ENCODE results near the gene GBF1. TPM values are rescaled to one million over a fixed set of nuclear protein-coding genes. Genes with fewer than 3 reads are reported as not detected.

The GBF1 gene
- total RNA-seq, 2 donors from 2014 or later = 44.2 to 47.6 TPM

DNA sequence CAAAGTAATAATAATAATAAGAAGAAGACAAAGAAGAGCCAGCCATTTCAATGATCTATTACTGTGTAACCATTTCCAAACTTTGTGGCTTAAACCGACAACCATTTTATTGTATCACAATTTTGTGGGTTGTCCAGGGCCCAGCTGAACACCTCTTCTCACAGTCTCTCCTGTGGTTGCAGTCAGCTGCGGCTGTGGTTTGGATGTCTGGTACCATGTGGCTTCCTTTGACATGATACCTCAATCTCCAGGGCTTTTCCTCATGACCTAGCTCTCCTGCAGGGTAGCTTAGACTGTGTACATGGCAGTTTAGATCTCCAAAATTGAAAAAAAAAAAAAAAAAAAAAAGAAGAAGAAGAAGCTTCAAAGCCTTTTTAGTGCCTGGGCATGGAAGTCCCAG, 77.6 kb downstream of the GBF1 start:
- Mint-ChIP-seq H3K36me3 (ENCODE audit: insufficient read depth in 2 of 2) (peaks cover 3% of the 10 kb centered on the region in 2 donors), H3K27ac (no peak overlapping the region), H3K4me3 (no peak overlapping the region), H3K27me3 (ENCODE audit: low read depth) (no peaks in the 10 kb centered on the region), H3K9me3 (no peaks in the 10 kb centered on the region), H3K4me1 (ENCODE audit: low read depth) (peaks cover 19% of the 10 kb centered on the region)
- ATAC-seq (replicated peaks in 1 of 2) (peak; percentile 69 to 80), DNase-seq (peak; percentile 30 to 41)

DNA sequence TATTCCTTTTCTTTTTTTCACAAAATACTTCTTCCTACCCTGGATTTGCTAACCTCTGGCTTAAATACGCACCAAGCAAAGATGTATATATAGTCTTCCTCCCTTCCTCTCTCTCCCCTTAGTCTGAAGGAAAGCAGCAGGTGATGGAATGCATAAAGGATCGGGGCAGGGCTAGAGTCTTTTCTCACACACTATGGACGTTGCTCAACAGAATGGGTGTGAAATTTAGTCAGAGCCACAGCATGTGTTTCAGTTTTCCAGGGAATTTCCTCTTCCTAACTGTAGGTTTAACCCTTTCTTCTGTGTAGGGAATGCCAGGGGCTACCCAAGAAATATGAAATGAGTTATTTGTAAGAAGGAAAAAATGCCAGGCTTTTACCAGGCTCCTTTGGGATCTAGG, 78.7 kb downstream of the GBF1 start:
- Mint-ChIP-seq H3K36me3 (ENCODE audit: insufficient read depth in 2 of 2) (peaks cover 3% of the 10 kb centered on the region in 2 donors), H3K27me3 (ENCODE audit: low read depth) (no peaks in the 10 kb centered on the region), H3K9me3 (no peaks in the 10 kb centered on the region), H3K4me1 (ENCODE audit: low read depth) (peaks cover 19% of the 10 kb centered on the region), H3K27ac (no peak overlapping the region), H3K4me3 (no peak overlapping the region)
- DNase-seq (no peak), ATAC-seq (replicated peaks in 1 of 2) (no peak)

DNA sequence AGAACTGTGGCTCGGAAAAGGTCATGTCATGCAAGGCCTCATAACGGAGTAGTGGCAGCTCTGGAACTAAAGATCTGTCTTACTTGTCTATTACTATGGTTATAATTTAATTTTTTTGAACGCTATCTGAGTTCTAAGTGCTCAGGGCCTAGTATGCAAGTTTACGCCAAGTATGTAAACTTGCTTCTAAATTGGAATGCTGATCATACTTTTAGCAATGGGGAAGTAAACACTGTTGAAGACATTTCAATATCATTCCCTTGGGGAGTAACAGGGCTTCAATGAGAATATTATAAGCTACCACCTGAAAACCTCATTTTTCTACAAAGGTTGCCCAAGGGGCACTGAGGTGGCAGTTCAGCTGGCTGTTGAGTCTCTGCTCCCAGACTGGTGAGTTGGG, 80.7 kb downstream of the GBF1 start:
- H3K27me3 Mint-ChIP-seq (ENCODE audit: low read depth) = no peaks in the 10 kb centered on the region
- no peak overlapping the region for H3K4me3 Mint-ChIP-seq
- no peaks in the 10 kb centered on the region for H3K9me3 Mint-ChIP-seq
- DNase-seq = no peak
- H3K4me1 Mint-ChIP-seq (ENCODE audit: low read depth) = peaks cover 19% of the 10 kb centered on the region
- peaks cover 0 to 3% of the 10 kb centered on the region in 2 donors for H3K36me3 Mint-ChIP-seq (ENCODE audit: insufficient read depth in 2 of 2)
- H3K27ac Mint-ChIP-seq = no peak overlapping the region
- ATAC-seq (replicated peaks in 1 of 2) = no peak

DNA sequence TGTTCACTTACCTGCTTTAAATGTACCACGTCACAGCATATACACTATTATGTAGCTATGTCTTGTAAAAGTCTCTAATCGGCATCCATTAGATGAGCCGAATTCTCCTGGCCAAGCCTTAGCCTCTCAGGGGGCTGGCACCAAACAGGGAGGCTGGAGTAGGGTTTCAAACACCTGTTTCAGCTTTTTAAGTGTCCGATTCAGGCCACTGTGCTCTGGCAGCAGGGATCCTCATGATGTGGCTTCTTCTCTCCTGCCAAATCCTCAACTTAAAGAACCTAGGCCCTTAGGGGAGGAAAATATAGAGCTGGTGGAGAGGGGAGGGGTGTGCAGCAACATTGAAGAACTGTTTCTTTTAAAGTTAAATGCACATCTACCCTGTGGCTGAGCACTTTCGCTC, 81.7 kb downstream of the GBF1 start:
- no peak for ATAC-seq (replicated peaks in 1 of 2)
- no peak overlapping the region for H3K27ac Mint-ChIP-seq
- DNase-seq = no peak

DNA sequence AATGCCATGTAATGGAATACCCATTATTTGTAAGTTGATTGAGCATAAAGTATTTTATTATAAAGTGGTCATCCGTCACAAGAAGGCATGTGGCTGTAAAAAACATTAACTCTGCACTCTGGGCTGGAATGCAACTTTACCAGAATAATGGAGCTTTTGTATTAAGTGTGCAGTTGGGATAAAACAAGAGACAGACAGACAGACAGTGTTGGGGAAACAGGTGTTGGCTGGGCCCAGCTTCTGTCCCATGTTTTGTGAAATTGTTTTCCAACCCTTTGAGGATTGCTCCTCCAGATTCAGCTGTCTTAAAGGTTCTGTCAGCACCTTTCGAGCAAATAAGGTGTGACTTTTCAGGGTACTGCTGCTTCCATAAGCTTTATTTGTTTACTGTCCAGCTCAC, 82.3 kb downstream of the GBF1 start:
- peaks cover 0 to 2% of the 10 kb centered on the region in 2 donors for H3K36me3 Mint-ChIP-seq (ENCODE audit: insufficient read depth in 2 of 2)

More for the DNA sequence above, 81.7 kb downstream of the GBF1 start:
- no peaks in the 10 kb centered on the region for H3K9me3 Mint-ChIP-seq
- H3K4me1 Mint-ChIP-seq (ENCODE audit: low read depth) = peaks cover 17% of the 10 kb centered on the region
- no peak overlapping the region for H3K4me3 Mint-ChIP-seq
- peaks cover 0 to 3% of the 10 kb centered on the region in 2 donors for H3K36me3 Mint-ChIP-seq (ENCODE audit: insufficient read depth in 2 of 2)
- H3K27me3 Mint-ChIP-seq (ENCODE audit: low read depth) = no peaks in the 10 kb centered on the region

DNA sequence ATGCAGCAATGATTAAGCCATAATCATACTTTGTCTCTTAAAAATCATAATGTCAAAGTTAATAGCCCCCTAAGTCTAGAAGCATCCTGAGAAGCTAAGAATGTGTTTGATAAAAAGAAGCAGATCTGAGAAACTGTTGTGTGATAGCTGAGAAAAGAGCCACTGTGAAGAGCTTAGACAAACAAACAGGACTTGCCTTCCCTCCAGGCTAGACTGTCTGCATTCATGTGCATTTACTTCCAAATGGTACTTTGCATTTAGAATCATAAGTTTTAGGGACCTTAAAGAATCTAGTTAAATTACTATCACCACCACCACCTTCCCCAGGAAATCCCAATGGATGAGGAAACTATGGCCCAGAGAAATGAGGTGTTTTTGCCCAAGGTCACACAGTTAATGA, 87.4 kb downstream of the GBF1 start:
- DNase-seq = no peak
- Mint-ChIP-seq H3K27me3 (ENCODE audit: low read depth) (no peaks in the 10 kb centered on the region), H3K27ac (peak overlapping the region; percentile 69), H3K9me3 (no peaks in the 10 kb centered on the region), H3K4me3 (no peak overlapping the region), H3K36me3 (ENCODE audit: insufficient read depth in 2 of 2) (peaks cover 0 to 1% of the 10 kb centered on the region in 2 donors), H3K4me1 (ENCODE audit: low read depth) (peaks cover 10% of the 10 kb centered on the region)
- no peak for ATAC-seq (replicated peaks in 1 of 2)

More for the DNA sequence above, 82.3 kb downstream of the GBF1 start:
- DNase-seq = no peak
- Mint-ChIP-seq H3K4me3 (no peak overlapping the region), H3K27me3 (ENCODE audit: low read depth) (no peaks in the 10 kb centered on the region), H3K27ac (no peak overlapping the region), H3K9me3 (no peaks in the 10 kb centered on the region), H3K4me1 (ENCODE audit: low read depth) (peaks cover 10% of the 10 kb centered on the region)
- ATAC-seq (replicated peaks in 1 of 2) = no peak

DNA sequence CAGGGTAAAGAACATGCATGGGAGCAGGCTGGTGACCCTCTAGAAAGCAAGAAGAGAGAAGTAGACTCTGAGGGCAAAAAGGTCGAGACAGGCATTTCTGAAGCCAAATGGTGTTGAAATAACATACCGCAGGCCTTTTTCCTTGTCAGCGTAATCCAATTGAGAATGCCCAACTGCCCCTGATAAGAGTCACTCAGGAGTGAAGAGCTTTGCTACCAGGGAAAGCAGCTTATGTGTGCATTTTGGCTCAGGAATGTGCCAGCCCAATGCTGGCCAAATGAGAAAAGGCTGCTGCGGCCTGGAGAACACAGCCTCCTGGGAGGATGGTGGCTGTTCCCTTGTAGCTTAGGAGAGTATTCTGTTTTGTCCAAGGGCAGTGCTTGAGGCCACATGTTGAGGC, 88.8 kb downstream of the GBF1 start:
- H3K36me3 Mint-ChIP-seq (ENCODE audit: insufficient read depth in 2 of 2) = peaks cover 0 to 4% of the 10 kb centered on the region in 2 donors
- no peak for ATAC-seq (replicated peaks in 1 of 2)
- no peaks in the 10 kb centered on the region for H3K27me3 Mint-ChIP-seq (ENCODE audit: low read depth)
- H3K4me3 Mint-ChIP-seq = no peak overlapping the region
- H3K4me1 Mint-ChIP-seq (ENCODE audit: low read depth) = peaks cover 23% of the 10 kb centered on the region
- DNase-seq = no peak
- no peaks in the 10 kb centered on the region for H3K9me3 Mint-ChIP-seq
- H3K27ac Mint-ChIP-seq = no peak overlapping the region

DNA sequence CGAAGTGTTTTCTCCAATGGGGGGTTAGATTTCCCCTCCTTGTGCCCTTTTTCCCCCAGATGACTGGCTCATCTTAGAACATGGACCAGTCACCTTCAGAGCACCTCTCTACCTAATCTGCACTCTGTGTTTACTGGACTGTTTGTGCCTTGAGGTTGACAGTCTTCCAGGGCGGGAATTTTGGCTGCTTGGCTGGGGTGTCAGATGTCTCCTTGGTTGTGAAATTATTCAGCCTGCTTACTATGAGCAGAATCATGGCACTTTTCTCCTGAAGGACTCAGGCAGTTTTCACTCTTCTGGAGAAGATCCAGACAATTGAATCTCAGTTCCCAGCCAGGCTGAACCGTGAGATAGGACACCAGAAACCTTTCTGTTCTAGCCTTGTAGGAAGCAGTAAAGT, 89.9 kb downstream of the GBF1 start:
- Mint-ChIP-seq H3K27me3 (ENCODE audit: low read depth) (no peaks in the 10 kb centered on the region), H3K4me3 (no peak overlapping the region), H3K4me1 (ENCODE audit: low read depth) (peaks cover 27% of the 10 kb centered on the region), H3K36me3 (ENCODE audit: insufficient read depth in 2 of 2) (peaks cover 0 to 4% of the 10 kb centered on the region in 2 donors), H3K27ac (no peak overlapping the region), H3K9me3 (no peaks in the 10 kb centered on the region)
- ATAC-seq (replicated peaks in 1 of 2) (no peak), DNase-seq (no peak)

DNA sequence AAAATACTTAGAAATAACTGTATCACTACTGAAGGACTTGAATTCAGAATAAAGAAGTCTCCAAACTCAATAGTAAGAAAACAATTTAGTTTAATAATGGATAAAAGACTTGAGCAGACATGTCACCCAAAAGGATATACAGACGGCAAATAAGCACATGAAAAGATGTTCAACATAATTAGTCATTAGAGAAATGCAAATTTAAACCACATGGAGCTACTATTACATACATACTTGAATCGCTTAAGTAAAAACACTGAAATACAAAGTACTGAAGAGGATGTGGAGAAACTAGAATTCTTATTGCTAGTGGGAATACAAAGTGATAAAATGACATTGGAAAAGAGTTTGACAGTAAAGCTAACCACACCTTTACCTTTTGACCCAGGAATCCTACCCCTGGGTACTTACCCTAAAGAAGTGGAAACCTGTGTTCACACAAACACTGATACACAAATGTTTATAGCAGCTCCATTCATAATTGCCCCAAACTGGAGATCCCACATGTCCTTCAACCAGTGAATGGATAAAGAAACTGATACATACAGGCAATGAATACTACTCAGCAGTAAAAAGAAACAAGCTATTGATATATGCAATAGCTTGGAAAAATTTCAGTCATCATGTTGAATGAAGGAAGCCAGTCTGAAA, 95.8 kb downstream of the GBF1 start:
- Mint-ChIP-seq H3K36me3 (ENCODE audit: insufficient read depth in 2 of 2) (peaks cover 2 to 4% of the 10 kb centered on the region in 2 donors), H3K9me3 (no peaks in the 10 kb centered on the region), H3K27ac (peak overlapping the region; percentile 77), H3K4me3 (peak overlapping the region in 1 of 2 donors; percentile 35), H3K27me3 (ENCODE audit: low read depth) (no peaks in the 10 kb centered on the region), H3K4me1 (ENCODE audit: low read depth) (peaks cover 41% of the 10 kb centered on the region)
- DNase-seq (no peak), ATAC-seq (replicated peaks in 1 of 2) (peak; percentile 40 to 55)

DNA sequence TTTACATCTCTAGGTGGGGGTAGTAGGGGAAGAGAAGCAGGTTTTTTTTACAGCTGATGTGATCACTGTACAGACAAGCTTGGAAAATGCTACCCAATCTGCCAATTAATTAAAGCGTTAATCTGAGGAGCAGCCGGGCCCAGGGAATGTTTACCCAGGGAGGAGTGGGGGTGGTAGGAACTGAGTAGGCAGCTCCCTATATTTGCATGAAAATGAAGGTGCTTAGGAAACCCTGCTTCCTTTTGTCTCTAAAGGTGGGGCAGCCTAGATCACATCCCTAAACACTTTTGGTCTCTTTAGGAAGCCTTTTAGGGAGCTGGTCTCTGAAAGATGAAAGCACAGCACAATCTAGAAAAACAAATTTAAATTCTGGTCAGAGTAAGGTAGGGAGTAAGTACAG, 97.1 kb downstream of the GBF1 start:
- H3K27me3 Mint-ChIP-seq (ENCODE audit: low read depth) = no peaks in the 10 kb centered on the region
- H3K4me1 Mint-ChIP-seq (ENCODE audit: low read depth) = peaks cover 34% of the 10 kb centered on the region

DNA sequence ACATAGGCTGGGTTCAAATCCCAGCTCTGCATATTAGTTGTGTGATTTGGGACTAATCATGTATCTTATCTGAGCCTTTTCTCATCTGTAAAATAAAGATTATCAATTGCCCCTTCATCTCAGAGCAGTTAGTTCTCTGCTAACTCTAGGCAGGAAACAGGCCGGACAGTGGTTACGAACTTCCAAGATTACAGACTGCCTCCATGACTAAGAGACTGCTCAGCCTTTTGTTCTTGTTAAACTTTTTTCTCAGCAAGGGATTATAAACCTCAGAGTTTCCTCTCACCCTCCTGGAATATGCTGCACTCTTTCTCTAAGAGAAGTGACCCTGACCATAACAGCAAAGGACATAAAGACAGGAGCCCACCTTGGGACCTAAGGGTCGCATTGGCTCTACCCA, 97.6 kb downstream of the GBF1 start:
- Mint-ChIP-seq H3K27me3 (ENCODE audit: low read depth) (no peaks in the 10 kb centered on the region), H3K4me3 (no peak overlapping the region), H3K9me3 (no peaks in the 10 kb centered on the region), H3K4me1 (ENCODE audit: low read depth) (peaks cover 29% of the 10 kb centered on the region), H3K27ac (no peak overlapping the region), H3K36me3 (ENCODE audit: insufficient read depth in 2 of 2) (peaks cover 2 to 4% of the 10 kb centered on the region in 2 donors)
- ATAC-seq (replicated peaks in 1 of 2) (no peak), DNase-seq (no peak)

More for the DNA sequence above, 97.1 kb downstream of the GBF1 start:
- Mint-ChIP-seq H3K36me3 (ENCODE audit: insufficient read depth in 2 of 2) (peaks cover 2 to 4% of the 10 kb centered on the region in 2 donors), H3K9me3 (no peaks in the 10 kb centered on the region), H3K27ac (peak overlapping the region; percentile 52), H3K4me3 (no peak overlapping the region)
- ATAC-seq (replicated peaks in 1 of 2) (no peak), DNase-seq (no peak)

DNA sequence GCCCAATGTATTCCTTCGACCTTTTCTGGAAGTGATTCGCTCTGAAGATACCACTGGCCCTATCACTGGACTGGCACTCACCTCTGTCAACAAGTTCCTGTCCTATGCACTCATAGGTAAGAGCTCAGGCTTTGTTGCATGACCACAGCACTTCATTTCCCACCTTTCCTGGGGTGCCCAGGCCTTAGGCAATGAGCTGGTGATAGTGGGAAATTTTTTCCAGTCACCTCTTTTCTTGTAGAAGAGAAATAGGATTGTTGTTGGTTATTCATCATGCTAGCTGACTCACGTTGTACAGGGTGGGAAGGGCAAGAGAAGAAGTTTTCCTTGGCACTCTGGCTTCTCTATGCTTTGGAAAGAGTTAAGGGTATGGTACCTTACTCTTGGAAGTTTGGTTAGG, 98.7 kb downstream of the GBF1 start:
- Mint-ChIP-seq H3K9me3 (no peaks in the 10 kb centered on the region), H3K4me3 (no peak overlapping the region), H3K27ac (peak overlapping the region; percentile 22), H3K4me1 (ENCODE audit: low read depth) (peaks cover 18% of the 10 kb centered on the region), H3K27me3 (ENCODE audit: low read depth) (no peaks in the 10 kb centered on the region), H3K36me3 (ENCODE audit: insufficient read depth in 2 of 2) (peaks cover 0 to 4% of the 10 kb centered on the region in 2 donors)
- no peak for ATAC-seq (replicated peaks in 1 of 2)
- DNase-seq = no peak

DNA sequence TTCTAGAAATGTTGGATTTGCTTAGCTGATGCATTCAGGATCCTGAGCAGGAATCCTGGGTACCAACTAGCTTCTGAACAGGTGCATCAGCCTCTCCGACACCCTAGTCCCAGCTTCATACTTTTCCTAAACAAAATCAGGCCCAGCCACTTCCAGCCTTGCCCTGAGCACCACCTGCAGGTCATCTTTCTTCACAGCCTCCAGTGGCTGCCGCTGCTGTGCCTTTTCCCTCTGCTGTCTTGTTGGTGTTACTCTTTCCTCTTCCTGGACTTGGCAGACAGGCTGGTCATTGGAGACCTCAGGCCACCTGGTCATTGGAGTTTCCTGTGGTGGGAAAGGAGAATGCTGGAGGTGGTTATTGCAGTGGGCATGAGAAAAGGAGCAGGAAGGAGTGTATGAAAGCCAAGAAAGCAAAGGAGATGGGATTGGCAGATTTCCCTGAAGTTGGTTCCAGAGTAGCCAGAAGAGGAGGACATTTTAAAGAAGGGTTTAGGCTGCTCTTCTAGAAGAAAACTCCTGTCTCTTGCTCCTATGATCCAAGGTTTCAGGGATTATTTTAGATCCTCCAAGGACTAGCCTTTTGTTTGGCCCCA, 102.0 kb downstream of the GBF1 start:
- peak in 1 of 2 donors; percentile 9 for DNase-seq
- Mint-ChIP-seq H3K36me3 (ENCODE audit: insufficient read depth in 2 of 2) (peaks cover 0 to 11% of the 10 kb centered on the region in 2 donors), H3K27ac (no peak overlapping the region), H3K27me3 (ENCODE audit: low read depth) (no peaks in the 10 kb centered on the region), H3K4me1 (ENCODE audit: low read depth) (no peaks in the 10 kb centered on the region), H3K9me3 (no peaks in the 10 kb centered on the region), H3K4me3 (no peak overlapping the region)
- ATAC-seq (replicated peaks in 1 of 2) = peak in 1 of 2 donors; percentile 42
